ENCODE measurements around the gene DCLK1. TPM values are rescaled to one million over a fixed set of nuclear protein-coding genes. Genes with fewer than 3 reads are reported as not detected.

DCLK1 gene
- total and polyA plus RNA-seq, 7 donors = 0.98 to 15.1 (median 3.9) TPM

GRCh38 chr13:35797244-35797643, 333.9 kb downstream of the DCLK1 start:
- DNase-seq (no peak), ATAC-seq (no peak)
- Histone ChIP-seq H3K27me3 (ENCODE audit: insufficient read depth in 3 of 3, low read length in 2 of 3) (no peaks in the 10 kb centered on the region), H3K36me3 (ENCODE audit: insufficient read depth in 1 of 2, low read depth in 1 of 2) (no peaks in the 10 kb centered on the region), H3K9me3 (no peaks in the 10 kb centered on the region), H3K4me3 (no peak overlapping the region), H3K27ac (no peak overlapping the region), H3K4me1 (no peaks in the 10 kb centered on the region)
- TF ChIP-seq, protein P1, sequence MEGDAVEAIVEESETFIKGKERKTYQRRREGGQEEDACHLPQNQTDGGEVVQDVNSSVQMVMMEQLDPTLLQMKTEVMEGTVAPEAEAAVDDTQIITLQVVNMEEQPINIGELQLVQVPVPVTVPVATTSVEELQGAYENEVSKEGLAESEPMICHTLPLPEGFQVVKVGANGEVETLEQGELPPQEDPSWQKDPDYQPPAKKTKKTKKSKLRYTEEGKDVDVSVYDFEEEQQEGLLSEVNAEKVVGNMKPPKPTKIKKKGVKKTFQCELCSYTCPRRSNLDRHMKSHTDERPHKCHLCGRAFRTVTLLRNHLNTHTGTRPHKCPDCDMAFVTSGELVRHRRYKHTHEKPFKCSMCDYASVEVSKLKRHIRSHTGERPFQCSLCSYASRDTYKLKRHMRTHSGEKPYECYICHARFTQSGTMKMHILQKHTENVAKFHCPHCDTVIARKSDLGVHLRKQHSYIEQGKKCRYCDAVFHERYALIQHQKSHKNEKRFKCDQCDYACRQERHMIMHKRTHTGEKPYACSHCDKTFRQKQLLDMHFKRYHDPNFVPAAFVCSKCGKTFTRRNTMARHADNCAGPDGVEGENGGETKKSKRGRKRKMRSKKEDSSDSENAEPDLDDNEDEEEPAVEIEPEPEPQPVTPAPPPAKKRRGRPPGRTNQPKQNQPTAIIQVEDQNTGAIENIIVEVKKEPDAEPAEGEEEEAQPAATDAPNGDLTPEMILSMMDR (IDR thresholded peaks at IDR 0.05) = no peak
- intact Hi-C loops (cut with DNase I) = no loop called here
- WGBS, 3 donors = 67 to 72% (median 70%) methylated on average over 2 of the region's 2 CpGs

DNA sequence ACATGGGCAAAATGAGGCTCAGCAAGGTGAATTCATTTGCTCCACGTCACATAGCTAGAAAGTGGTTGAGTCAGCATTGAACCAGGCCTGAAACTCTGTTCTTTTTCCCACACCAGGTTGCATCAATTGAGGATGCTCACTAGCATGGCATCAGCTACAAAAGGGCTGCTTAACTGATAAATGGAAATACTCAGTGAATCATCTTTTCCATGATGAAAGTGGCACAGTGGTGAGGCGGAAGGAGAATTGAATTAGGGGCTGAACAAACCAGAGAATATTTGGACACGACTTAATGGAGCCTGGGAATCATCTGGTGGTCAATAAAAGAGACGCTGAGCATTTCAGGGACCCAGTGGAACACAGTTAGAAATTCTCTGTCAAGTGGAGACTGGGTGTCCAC, 334.6 kb downstream of the DCLK1 start:
- no peaks in the 10 kb centered on the region for H3K4me1 ChIP-seq
- 86 to 89% (median 88%) methylated on average over 4 of the region's 4 CpGs for WGBS, 3 donors
- no peaks in the 10 kb centered on the region for H3K27me3 ChIP-seq (ENCODE audit: insufficient read depth in 3 of 3, low read length in 2 of 3)
- ATAC-seq (no peak), DNase-seq (no peak)
- intact Hi-C loops (cut with DNase I) = no loop called here
- no peaks in the 10 kb centered on the region for H3K9me3 ChIP-seq
- no peak overlapping the region for H3K4me3 ChIP-seq
- H3K27ac ChIP-seq = no peak overlapping the region
- TF ChIP-seq, protein P1 (IDR thresholded peaks at IDR 0.05) = no peak
- H3K36me3 ChIP-seq (ENCODE audit: insufficient read depth in 1 of 2, low read depth in 1 of 2) = no peaks in the 10 kb centered on the region

DNA sequence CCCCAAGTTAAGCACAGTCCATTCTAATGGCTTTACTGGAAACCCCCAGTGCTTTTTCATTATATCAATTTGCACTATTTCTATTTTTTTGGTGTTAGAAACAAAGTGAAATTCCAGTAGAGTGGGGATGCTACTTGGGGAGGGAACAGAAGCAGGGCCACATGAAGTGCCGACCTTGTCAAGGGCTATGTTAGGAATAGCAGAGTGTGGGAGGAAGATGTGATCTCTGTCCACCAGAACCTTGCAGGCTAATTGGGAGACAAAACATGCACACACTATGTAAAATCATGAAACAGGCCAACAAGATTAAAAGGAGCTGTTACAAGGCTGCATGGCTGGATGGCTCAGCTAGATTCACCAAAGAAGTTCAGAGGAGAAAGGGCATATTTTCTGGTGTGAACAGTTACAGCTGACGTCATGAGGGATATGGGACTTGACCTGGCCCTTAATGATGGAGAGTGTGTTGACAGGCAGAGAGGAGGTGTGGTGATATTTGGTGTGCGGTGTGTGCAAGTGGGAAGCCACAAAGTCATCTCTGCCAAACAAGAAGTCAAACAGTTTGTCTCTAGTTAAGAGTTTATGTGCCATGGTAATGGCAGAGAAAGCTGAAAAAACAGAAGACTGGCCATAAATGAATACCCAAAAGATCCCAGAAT, 336.3 kb downstream of the DCLK1 start:
- DNase-seq (no peak), ATAC-seq (no peak)
- no peaks in the 10 kb centered on the region for H3K9me3 ChIP-seq
- H3K4me3 ChIP-seq = no peak overlapping the region
- WGBS, 3 donors = 83 to 89% (median 84%) methylated on average over 3 of the region's 3 CpGs
- H3K27ac ChIP-seq = no peak overlapping the region
- no peaks in the 10 kb centered on the region for H3K4me1 ChIP-seq
- no peaks in the 10 kb centered on the region for H3K36me3 ChIP-seq (ENCODE audit: insufficient read depth in 1 of 2, low read depth in 1 of 2)
- H3K27me3 ChIP-seq (ENCODE audit: insufficient read depth in 3 of 3, low read length in 2 of 3) = no peaks in the 10 kb centered on the region
- intact Hi-C loops (cut with DNase I) = no loop called here
- TF ChIP-seq, protein P1 (IDR thresholded peaks at IDR 0.05) = no peak

GRCh38 chr13:35793823-35794222, 337.4 kb downstream of the DCLK1 start:
- H3K9me3 ChIP-seq = no peaks in the 10 kb centered on the region
- H3K27me3 ChIP-seq (ENCODE audit: insufficient read depth in 3 of 3, low read length in 2 of 3) = no peaks in the 10 kb centered on the region
- TF ChIP-seq, protein P1 (IDR thresholded peaks at IDR 0.05) = no peak
- H3K4me3 ChIP-seq = no peak overlapping the region
- H3K4me1 ChIP-seq = no peaks in the 10 kb centered on the region
- H3K27ac ChIP-seq = no peak overlapping the region
- DNase-seq (no peak), ATAC-seq (peak in 1 of 4 donors; percentile 22)
- intact Hi-C loops (cut with DNase I) = no loop called here
- H3K36me3 ChIP-seq (ENCODE audit: insufficient read depth in 1 of 2, low read depth in 1 of 2) = no peaks in the 10 kb centered on the region

DNA sequence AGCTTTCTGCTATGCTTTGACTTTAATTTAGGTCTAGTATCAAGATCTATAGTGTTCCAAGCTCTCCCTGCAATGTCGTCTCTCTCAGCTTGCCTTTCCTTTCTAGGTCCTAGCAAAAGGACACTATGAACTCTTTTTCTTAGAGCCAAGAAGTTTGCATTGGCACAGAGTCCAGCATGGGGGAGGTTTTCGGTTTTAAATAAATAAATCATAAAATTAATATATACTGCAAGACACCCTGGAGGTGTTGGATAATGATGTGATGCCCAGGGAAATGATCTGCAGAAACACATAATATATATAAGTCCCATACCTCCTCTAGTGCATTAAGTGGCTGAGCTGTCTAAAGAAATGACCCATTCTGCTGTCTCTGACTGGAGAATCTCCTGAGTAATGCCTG, 338.3 kb downstream of the DCLK1 start:
- WGBS, 3 donors = 38 to 62% (median 57%) methylated on average over 2 of the region's 2 CpGs

More for the DNA sequence above, 338.3 kb downstream of the DCLK1 start:
- intact Hi-C loops (cut with DNase I) = no loop called here
- Histone ChIP-seq H3K4me3 (no peak overlapping the region), H3K27me3 (ENCODE audit: insufficient read depth in 3 of 3, low read length in 2 of 3) (no peaks in the 10 kb centered on the region), H3K36me3 (ENCODE audit: insufficient read depth in 1 of 2, low read depth in 1 of 2) (no peaks in the 10 kb centered on the region), H3K9me3 (no peaks in the 10 kb centered on the region), H3K4me1 (no peaks in the 10 kb centered on the region), H3K27ac (no peak overlapping the region)
- ATAC-seq (no peak), DNase-seq (no peak)
- TF ChIP-seq, protein P1 (IDR thresholded peaks at IDR 0.05) = no peak
